GM12874 (cell line): ENCODE measurements around the gene IGF1R.

Source experiments
- CTCF ChIP-seq: IDR thresholded peaks from 2 replicates; pipeline ENCODE4 v1.5.1; 2011; ENCODE audit warnings: low read depth, mild to moderate bottlenecking, control low read depth, low read length, moderate library complexity; ENCODE audit not compliant: insufficient read depth

Gene IGF1R

DNA sequence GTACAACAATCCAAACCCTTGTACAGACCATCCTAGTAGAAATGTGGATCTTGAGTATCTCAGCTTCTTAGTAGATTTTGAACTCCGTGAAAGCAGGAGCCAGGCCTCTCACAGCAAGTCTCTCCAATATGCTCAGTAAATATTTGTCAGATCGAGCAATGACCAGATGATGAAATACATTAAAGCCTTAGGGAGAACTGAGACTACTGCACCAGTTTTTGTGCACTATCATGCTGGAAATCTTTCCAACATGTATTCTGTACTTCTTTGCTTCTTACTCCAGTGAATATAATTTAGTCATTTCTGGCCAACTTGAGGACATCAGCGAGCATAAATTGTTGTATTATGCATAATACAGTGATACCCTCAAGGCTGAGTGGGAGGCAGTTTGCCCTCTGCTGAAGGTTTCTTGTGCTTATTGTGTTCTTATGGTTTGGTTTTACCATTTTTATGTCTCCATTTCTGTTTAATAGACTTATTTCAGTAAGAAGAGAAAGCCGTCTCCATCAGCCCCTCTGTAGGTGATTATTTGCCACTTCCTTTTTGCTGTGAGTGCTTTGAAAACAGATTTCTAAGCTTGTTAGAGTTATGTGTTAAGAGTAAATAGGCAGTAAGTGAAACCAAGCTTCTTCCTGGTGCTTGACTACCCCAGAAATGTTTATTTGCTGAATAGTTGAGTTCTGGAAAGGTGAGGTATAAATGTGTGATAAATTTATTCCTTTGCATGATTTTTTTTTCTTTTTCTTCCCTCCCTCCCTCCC, 212.1 kb downstream of the IGF1R start:
- no peak for TF ChIP-seq CTCF

- TF ChIP-seq CTCF, result no peak
Measured at GRCh38 chr15:98861188-98861587, 212.8 kb downstream of the IGF1R start.

- no peak for TF ChIP-seq CTCF
Measured at GRCh38 chr15:98863983-98864382, 215.6 kb downstream of the IGF1R start.

DNA sequence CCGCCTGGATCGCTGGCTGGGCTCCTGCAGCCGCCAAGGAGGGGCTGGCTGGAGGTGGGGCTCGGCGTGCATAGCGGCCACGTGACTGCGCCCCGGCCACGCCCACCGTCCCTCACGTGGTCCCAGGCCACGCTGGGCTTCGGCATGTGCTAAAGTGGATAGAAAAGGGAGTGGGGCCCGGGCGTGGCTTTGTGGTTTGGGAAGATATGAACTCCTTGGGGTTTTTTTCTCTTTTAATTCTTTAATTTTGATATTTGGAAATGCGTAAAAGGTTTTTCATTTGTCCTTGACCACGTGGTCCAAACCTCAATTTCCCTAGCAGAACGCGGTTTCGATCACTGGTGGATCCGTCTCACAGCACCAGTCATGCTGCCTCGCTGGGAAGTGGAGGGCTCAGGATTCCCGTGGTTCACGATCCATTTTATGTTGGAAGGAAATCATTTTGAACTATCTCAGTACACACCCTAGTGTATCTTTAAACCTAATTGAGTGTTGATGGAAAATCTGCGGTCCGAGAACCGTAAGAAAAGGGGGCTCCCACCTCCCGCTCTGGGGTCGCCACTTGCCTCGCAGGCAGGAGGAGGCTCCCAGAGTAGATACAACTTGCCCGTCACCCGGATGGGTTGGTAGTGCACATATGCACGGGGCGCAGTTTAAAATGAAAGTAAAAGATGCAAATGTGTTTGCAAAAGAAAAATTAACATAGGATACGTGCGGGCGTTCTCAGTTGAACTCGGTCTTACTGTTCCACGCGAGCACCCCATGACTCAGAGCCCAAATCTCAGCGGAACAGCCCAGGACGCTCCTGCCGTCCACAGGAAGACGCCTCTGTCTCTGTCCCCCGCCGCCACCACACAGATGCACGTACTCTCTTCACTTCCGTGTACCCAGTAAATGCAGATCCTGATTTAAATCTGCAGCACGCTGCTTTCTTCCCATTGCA, 217.3 kb downstream of the IGF1R start:
- no peak for TF ChIP-seq CTCF

GRCh38 chr15:98866511-98866910, 218.2 kb downstream of the IGF1R start:
- TF ChIP-seq CTCF, result no peak

- no peak for TF ChIP-seq CTCF
Measured at GRCh38 chr15:98868564-98868963, 220.2 kb downstream of the IGF1R start.

DNA sequence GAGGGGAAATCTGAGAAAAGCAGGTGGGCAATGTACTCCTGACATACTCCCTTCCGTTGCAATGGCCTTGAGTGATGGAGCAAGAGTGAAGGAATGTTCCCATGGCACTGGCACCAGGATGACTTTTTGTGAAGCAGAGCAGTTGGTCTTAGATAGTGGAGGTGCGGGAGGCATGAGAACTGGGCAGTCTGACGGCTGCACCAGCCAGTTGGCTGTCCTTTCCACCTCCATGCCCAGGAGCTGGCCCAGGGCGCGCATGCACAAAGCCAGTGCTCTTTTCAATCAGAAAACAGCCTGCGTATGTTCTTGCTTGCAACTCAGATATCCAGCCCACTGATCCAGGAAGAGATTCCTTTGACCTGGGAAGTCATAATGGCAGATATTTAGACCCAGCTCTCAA, 222.4 kb downstream of the IGF1R start:
- TF ChIP-seq CTCF, result no peak
